DMS53 treated with DMSO at 0.1 percent for 48 hours (cell line): ENCODE data around the gene RDX.
"Not testable (repeated sequence)": the region's sequence is repeated elsewhere in the genome, so short reads cannot be mapped to it uniquely, and the experiment has no call there.

Experiments
- DNase-seq: peaks from one replicate; lab custom pipeline; 2025; ENCODE audit not compliant: unreplicated experiment; lab: John Stamatoyannopoulos, UW

The RDX gene

DNA sequence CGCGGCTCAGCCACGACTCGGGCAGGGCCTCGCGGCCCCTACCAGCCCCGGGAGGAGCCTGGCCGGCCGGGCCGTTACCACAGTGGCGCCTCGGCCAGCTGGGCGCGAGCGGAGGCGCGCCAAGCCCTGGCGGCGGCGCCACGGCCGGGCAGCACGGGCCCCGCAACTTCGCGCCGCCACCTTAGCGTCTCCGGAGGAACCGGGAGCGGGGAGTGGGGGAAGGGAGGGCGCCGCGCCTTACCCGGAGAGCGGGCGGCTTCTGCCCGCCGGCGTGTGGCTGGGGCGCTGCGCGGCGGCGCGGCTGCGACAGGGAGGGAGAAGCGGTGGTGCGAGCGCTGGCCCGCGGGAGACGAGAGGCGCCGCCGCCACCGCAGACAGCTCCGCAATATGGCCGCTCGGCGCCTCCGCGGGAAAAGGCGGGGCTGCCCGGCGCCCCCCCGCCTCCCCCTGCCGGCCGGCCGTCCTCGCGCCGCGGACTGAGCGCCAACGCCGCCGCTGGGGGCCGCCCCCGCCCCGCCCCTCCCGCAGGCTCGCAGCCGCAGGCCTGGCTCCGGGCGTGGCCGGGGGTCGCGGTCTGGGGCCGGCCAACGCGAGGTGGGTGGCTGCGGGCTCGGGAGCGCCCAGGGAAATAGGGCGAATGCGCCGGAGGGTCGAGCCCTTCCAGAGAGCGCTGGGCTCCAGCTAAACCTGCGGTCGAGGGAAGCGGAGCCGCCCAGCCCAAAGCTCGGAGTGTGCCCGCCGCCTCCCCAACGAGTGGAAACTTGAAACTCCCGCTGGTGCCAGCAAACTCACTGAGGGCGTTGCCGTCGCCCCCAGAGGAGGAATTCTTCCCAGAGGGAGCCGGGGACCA lies at the start of gene RDX:
Gene RDX, minus strand, starts transcription at position 389 of the 850 bp plus-strand sequence. CDS start 16,922 bp downstream, outside the sequence.
- no peak for DNase-seq

DNA sequence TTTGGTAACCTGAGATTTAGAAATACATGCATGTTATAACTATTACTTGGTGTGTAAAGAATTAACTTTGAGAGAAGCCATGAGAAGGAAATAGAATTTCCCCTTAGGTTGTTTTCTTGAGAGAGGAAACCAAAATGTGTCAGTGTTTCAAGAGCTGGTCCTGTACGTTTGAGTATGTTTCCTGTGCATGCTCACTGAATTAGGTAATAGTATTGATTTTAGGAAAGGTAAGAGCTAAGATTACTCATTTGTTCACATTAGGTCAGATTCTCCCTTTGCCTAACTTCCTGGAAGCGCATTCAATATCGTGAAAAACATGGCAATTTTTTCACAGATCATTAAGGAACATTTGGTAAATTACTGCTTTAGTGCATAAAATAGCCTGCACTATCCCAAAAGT lies 49.3 kb upstream of the RDX start:
- DNase-seq, result no peak

DNA sequence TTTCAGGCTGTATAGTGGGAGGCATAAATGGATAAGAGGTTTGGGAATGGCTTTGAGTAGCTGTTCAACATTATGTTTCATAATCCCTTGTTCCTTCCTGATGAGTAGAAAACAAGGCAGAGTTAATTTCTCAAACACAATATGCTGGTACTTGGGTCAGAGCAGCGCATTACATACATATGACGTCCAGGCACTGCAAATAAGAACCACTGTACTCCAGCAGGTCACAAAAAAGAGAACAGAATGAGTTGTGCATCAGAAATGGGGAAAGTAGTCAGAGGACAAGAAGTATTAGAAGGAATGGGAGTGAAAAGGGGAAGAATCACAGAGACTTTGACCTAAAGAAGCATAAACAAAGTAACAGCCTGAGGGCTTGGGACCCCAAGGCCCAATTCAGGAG lies 44.0 kb upstream of the RDX start:
- DNase-seq, result no peak

DNA sequence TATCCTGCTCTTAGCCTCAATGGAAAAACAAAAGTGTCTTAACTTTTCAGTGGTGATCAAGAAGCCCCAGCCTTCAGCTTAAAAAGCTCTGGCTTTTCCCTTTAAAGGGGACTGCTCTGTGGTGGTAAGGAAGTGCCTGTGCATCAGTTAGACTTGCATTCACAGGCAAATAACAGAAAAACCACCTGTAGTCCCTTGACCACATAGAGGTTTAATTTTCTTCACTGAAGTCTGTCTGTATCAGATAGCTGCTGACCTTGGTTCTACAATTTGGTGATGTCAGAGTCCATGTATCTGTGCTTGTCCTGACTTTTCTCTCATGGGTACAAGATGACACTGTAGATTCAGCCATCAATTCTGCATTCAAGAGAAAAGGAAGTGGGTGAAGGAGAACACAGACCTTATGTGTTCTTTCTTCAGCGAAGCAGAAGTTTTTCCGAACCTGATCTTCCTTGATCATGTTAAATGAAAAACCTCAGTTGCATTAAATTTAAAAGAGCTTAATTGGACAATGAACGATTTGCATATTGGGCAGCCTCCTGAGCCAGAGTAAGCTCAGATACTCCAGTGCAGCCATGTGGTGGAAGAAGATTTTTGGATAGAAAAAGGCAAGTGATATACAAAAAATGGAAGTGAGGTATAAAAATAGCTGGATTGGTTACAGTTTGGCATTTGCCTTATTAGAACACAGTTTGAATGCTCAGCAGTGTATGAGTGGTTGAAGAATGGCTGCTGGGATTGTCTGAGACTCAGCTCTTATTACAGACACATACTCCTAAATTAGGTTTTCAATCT lies 43.2 kb upstream of the RDX start:
- DNase-seq, result no peak

DNA sequence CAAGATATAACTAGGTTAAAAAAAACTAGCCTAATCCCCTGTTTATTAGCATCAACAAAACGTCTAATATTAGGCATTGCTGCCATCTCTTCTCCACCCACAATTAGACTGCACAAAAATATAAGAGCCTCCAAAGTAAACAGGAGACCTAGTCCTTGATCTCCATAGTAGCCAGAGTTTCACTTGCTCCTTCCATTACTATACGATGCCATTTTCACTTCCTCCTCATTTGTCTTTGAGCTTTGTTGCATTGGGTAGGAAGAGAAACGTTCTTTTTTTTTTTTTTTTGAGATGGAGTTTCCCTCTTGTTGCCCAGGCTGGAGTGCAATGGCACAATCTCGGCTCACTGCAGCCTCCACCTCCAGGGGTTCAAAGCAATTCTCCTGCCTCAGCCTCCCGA lies 42.3 kb upstream of the RDX start:
- DNase-seq, result no peak

DNA sequence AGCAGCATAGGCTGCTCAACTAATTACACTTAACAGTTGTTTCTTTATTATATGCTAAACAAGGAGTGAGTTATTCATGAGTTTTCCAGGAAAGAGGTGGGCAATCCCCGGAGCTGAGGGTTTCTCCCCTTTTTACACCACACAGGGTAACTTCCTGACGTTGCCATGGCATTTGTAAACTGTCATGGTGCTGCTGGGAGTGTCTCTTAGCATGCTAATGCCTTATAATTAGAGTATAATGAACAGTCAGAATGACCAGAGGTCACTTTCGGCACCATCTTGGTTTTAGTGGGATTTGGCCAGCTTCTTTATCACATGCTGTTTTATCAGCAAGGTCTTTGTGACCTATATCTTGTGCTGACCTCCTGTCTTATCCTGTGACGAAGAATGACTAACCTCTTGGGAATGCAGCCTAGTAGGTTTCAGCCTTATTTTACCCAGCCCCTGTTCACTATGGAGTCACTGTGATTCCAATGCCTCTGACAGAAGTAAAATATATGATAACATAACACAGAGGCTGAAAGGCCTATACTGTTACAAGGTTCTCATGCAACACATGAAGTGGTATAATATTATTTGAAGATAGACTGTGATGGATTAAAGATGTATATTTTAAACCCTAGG lies 41.3 kb upstream of the RDX start:
- DNase-seq, result no peak

DNA sequence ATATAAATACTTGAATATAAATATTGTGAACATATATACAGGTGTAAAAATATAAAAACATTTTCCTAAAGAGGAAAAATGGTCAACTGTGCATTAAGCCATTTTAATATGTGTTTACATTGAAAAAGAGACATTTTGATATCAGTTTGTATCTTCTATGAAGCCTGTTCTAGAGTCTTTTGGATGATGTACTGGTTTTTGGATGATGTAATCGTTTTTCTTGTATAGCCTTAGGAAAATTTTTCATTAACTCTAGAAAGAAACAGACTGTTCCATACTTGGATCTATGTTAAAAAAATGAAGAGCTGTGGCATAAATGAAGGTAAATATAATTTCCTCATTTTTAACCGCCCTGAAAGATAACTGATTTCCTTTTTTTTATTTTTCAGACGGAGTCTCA lies 39.6 kb upstream of the RDX start:
- DNase-seq, result no peak

DNA sequence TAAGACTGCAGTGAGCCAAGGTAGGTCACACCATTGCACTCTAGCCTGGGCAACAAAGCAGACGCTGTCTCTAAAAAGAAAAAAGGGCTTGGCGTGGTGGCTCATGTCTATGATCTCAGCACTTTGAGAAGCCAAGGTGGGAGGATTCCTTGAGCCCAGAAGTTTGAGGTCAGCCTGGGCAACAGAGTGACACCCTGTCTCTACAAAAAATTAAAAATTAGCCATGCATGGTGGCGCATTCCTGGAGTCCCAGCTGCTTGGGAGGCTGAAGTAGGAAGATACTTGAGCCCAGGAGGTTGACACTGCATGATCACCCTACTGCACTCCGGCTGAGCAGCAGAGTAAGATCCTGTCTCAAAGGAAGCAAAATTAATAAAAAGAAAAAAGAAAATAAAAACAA lies 38.9 kb upstream of the RDX start:
- DNase-seq, result no peak

DNA sequence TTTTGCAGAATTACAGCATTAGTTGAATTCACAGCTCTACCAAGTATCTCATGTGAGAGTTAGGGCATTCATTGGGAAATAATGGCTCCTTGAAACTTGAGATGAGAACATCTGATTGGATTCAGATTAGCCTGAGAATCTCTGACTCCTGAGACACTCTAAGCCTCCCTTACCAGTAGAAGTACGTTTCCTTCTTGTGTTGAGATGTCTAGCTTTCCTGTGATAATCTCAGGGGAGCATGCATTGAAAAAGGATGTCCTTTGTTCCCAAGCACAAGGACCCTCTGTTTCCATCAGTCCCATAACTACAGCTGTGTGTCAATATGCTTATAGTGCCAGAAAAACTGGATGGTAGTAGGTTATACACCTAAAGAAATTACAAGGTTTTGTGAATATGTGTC lies 35.2 kb upstream of the RDX start:
- no peak for DNase-seq

DNA sequence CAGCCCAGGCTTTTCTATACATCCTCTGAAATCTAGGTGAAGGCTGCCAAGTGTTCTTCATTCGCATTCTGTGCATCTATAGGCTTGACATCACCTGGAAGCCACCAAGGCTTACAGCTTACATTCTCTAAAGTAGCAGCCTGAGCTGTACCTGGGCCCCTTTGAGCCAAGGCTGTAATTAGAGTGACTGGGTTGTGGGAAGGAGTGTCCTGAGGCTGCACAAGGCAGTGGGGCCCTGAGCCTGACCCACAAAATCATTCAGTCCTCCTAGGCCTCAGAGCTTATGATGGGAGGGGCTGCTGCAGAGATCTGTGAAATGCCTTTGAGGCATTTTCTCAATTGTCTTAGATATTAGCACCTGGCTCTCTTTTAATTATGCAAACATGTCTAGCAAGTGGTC lies 33.0 kb upstream of the RDX start:
- DNase-seq, result no peak

DNA sequence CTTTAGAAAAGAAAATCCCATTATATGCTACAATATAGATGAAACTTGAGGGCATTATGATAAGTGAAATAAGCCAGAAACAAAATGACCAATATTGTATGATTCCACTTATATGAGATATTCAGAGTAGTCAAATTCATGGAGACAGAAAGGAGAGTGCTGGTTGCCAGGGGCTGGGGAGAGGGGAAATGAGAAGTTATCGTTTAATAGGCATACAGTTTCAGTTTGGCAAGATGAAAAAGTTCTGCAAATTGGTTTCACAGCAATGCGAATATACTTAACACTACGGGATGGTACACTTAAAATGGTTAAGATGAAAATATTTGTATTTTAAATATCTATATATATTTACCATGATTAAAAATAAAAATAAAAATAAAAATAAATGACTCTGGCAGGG lies 31.1 kb upstream of the RDX start:
- no peak for DNase-seq

DNA sequence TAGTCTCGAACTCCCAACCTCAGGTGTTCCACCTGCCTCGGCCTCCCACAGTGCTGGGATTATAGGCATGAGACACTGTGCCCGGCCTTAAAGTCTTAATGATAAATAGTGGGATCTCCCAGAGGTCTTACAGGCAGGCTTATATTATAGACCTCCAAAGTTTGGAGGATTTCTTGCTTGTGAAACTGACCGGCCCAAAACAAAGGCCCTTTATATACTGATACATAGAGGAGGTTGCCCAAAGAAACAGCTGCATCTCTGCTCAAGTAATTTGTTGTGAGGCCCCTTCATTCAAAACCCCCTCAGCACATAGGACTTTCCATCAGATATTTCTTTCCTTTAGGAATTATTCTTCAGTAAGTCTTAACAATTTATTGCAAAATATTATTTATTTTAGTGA lies 27.4 kb upstream of the RDX start:
- no peak for DNase-seq

DNA sequence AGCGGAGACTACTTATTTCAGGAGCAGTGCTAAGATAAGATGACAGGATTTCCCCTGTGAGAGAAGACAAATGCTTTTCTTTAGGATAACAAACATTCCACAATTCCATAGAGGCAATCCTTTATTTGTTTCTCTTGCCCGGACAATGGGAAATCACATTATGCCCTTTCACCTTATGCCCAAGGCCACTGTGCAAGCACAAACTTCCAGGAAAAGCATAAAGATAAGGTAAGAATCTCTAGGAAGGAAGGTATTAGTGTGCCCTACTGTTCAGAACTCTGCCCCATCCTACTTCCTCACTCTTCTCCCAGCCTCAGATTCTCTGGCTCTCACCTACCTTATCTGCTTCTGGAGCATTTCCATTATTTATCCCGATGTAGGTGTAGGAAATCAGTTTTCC lies 23.1 kb upstream of the RDX start:
- DNase-seq, result no peak

DNA sequence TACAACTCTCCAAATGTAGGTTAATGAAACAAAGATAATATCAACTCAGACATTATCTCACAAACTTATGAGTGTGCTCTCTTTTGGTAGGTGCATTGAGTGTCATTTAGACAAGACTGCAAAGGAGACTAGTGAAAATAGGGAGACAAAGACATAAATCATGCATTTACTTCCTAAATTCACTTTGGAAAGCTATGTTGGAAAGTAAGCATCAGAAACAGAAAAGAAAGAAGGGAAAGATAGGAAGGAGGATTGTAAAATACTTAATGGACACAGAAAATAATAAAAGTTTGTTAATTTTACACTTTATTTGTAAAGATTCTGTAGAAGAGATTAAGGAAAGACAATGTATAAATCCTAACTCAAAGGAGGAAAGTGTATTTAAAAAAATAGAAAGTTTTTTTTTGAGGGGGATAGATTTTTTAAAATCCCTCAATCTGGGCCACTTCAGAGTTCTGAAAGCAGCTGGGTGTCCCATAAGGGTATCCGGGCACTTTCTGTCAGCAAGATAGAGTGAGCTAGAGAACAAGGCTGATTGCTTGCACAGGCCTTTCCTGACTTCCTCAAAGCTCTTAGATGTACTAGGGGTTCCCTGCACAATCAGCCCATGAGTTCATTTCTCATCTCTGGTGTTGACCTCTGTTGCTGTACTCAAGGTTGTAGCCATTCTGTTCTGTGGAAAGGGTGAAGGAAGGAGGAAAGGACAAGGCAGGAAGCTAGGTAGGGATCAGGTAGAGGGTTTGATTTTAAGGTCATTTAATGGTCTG lies 22.4 kb upstream of the RDX start:
- DNase-seq, result no peak

DNA sequence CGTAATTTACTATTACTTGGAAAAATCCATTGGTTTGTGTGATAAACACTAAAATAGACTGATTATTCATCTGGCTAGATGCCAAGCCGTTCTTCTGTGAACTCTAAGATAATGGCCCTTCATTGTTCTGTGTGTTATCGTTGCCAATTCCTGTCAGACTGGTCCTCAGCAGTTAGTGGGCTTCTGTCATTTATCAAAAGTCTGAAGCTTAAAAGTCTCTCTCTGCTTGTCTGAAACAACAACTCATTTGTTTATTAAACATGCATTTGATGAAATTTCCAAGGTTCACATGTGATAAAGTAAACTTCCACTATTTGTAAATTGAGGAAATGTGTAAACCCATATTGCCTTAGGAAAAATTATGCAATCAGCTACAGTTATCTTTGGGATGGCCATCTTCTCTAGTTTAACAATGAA lies 21.1 kb upstream of the RDX start:
- peak; percentile 54 for DNase-seq

DNA sequence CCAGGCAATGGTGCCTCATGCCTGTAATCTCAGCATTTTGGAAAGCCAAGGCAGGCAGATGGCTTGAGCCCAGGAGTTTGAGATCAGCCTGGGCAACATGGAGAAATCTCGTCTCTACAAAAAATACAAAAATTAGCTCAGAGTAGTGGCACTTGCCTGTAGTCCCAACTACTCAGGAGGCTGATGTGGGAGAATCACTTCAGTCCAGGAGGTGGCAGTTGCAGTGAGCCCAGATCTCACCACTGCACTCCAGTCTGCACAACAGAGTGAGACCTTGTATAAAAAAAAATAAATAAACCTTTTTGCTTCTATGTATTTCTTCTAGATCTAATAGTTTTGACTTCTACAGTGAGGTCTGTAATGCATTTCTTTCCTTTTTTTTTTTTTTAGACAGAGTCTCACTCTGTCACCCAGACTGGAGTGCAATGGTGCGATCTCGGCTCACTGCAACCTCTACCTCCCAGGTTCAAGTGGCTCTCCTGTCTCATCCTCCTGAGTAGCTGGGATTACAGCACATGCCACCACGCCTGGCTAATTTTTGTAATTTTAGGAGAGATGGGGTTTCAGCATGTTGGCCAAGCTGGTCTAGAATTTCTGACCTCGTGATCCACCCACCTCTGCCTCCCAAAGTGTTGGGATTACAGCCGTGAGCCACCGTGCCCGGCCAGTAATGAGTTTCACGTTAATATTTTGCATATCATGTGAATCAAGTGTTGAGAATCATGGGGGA lies 18.1 kb upstream of the RDX start:
- no peak for DNase-seq

DNA sequence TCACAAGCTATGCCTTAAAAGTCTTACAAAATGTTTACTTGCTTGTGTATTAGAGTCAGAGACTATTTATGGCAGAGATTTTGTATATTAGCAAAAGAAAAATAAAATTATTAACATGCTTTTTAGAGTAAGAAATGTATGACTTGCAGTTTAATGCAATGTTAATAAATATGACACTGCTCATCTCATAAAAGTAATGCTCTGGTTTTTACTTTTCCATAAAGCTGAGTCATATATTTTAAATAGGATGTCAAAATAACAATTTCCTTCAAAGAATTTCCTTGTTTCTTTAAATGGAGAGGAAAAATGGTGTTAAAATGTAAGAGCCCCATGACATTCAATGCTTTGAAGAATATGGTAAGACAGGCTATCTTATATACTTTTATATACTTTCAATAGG lies 16.3 kb upstream of the RDX start:
- no peak for DNase-seq

DNA sequence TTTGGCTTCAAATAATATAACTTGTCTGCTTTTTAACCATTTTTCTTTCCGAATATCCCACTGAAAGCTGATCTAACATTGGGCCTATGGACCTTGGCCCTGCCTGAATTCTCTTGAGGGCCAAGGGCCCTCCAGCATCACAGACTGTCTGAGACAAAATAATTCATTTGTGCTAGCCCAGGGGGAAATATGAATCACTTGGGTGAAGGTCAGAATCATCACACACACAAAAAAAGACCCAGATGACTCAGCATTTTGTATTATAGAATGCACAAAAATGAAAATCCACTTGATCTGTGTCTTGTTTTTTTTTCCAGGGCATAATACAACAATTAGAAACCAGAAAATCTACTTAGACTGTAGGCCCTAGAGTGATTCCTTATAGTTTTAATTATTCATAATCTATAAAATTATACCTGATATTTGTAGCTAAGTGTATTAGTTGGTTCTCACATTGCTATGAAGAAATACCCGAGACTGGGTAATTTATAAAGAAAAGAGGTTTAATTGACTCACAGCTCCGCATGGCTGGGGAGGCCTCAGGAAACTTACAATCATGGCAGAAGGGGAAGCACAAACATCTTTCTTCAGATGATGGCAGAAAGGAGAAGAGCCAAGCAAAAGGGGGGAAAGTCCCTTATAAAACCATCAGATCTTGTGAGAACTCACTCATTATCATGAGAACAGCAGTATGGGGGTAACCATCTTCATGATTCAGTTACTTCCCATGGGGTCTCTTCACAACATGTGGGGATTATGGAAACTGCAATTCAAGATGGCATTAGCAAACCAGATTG lies 15.6 kb upstream of the RDX start:
- DNase-seq, result no peak

DNA sequence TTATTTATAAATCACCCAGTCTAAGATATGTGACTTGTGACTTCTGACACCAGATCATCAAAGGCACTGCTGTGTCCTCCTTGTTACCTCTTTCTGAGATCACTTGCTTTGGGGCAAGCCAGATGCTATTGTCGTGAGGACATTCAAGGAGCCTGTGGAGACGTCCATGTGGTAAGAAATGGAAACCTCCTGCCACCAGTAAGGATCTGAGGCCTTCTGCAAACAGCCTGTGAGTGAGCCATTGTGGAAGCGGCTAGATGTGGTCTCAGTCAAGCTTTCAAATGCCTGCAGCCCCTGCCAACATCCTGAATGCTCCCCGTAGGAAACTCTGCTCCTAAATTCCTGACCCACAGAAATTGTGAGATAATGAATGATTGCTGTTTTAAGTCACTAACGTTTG lies 11.7 kb upstream of the RDX start:
- no peak for DNase-seq

DNA sequence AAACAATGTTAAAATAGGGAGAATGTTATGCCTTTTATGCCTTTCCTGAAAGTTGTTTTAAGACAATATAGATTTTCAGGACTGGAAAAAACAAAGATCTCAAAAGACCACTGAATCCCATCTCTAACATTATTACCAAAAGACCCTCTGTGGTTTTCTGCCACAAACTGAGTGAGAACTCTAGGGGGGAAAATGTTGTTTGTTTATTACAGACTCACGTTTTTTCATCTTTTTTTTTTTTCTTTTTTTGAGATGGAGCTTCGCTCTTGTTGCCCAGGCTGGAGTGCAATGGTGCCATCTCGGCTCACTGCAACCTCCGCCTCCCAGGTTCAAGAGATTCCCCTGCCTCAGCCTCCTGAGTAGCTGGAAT lies 9.6 kb upstream of the RDX start:
- DNase-seq, result not testable (repeated sequence)
